ENCODE measurements around the gene DGCR8.

- no peak for TF ChIP-seq CTCF (IDR thresholded peaks at IDR 0.05)
- no peak for TF ChIP-seq POLR2A (IDR thresholded peaks at IDR 0.05)
- no peak for TF ChIP-seq POLR2AphosphoS5 (IDR thresholded peaks at IDR 0.05)
Observed at GRCh38 chr22:20154602-20155187, 74.7 kb downstream of the DGCR8 start.
